ENCODE data around the gene WWC2.

- TF ChIP-seq CTCF (IDR thresholded peaks at IDR 0.05; ENCODE audit: low read depth, low read length) (no peak), EZH2phosphoT487 (IDR thresholded peaks at IDR 0.05; ENCODE audit: low read depth) (no peak)
These were observed 213.8 kb downstream of the WWC2 start for GRCh38 chr4:183312841-183313240.
